Esophagus muscularis mucosa (tissue), 4 donors: Measurements from ENCODE around the gene CPNE7. TPM values are rescaled to one million over a fixed set of nuclear protein-coding genes. Genes with fewer than 3 reads are reported as not detected.

Experiments
- DNase-seq: peaks from one replicate; pipeline ENCODE4 v3.0.0-alpha.2; 2017; ENCODE audit errors: extremely low spot score
- H3K27ac ChIP-seq, 4 donors: fragments of 200-600 bp; sonication (generic); replicated peaks in 1 of 4; 1 replicate in 3 of 4; 2 replicates in 1 of 4; pipeline ENCODE4 v1.5.1; 2016 to 2019; ENCODE audit warnings: mild to moderate bottlenecking in 1 of 4
- H3K27me3 ChIP-seq, 4 donors: fragments of 200-600 bp; sonication (generic); one replicate each; pipeline versions ENCODE4 v1.5.1 to v1.6.0; 2016 to 2019
- H3K36me3 ChIP-seq, 4 donors: fragments of 200-600 bp; sonication (generic); one replicate each; pipeline ENCODE4 v1.5.1; 2016 to 2019
- H3K4me1 ChIP-seq, 4 donors: fragments of 200-600 bp; sonication (generic); one replicate each; pipeline ENCODE4 v1.5.1; 2016 to 2019
- H3K4me3 ChIP-seq, 4 donors: fragments of 200-600 bp; sonication (generic); 1 replicate in 2 of 4; 2 replicates in 2 of 4; pipeline ENCODE4 v1.5.1; 2016 to 2019; ENCODE audit warnings: mild to moderate bottlenecking in 4 of 4, moderate library complexity in 1 of 4
- H3K9me3 ChIP-seq, 4 donors: fragments of 200-600 bp; sonication (generic); 1 replicate in 3 of 4; 2 replicates in 1 of 4; pipeline ENCODE4 v1.5.1; 2016 to 2019
- EP300 ChIP-seq: sonication (generic); formaldehyde crosslinking; IDR thresholded peaks from one replicate; pipeline ENCODE4 v1.6.1; 2017; ENCODE audit warnings: antibody characterized with exemption
- POLR2A ChIP-seq: fragments of 450-650 bp; IDR thresholded peaks from one replicate; pipeline ENCODE4 v1.6.1; 2017; ENCODE audit warnings: antibody characterized with exemption, moderate library complexity, mild to moderate bottlenecking, low read depth
- POLR2AphosphoS5 ChIP-seq, 2 donors: sonication (generic); formaldehyde crosslinking; IDR thresholded peaks; one replicate each; pipeline ENCODE4 v1.6.1; 2017; ENCODE audit warnings: antibody characterized with exemption in 2 of 2
- WGBS: methylation state at CpG from one replicate; pipeline ENCODE4 v1.1.5; 2018; 5-methylcytosine and 5-hydroxymethylcytosine counted together
- intact Hi-C: fragments of 100-400 bp; cut with DNase I; formaldehyde crosslinking; loops from one replicate; pipeline ENCODE4 v1.15.1; 2023
- total RNA-seq, 4 donors: library from RNA; depleted of rRNA; stranded (reverse); fragments of >200 nt; gene quantifications; one replicate each; pipeline versions ENCODE4 v1.1.0 to v1.2.1, GENCODE V29; 2016
- TF ChIP-seq, protein P1 (sequence below), 3 experiments: fragments of 200-600 bp in 2 of 3; fragments of 450-650 bp in 1 of 3; sonication (generic) in 2 of 3; IDR thresholded peaks; one replicate each; pipeline ENCODE4 v1.5.1; 2017 to 2019; ENCODE audit warnings: antibody characterized with exemption in 3 of 3, mild to moderate bottlenecking in 2 of 3, moderate library complexity in 1 of 3

The CPNE7 gene
- total RNA-seq, 4 donors from 2014 or later, result 0.83 to 1.7 (median 1.4) TPM; not detected in 1

- no peak for TF ChIP-seq EP300
- TF ChIP-seq, protein P1, sequence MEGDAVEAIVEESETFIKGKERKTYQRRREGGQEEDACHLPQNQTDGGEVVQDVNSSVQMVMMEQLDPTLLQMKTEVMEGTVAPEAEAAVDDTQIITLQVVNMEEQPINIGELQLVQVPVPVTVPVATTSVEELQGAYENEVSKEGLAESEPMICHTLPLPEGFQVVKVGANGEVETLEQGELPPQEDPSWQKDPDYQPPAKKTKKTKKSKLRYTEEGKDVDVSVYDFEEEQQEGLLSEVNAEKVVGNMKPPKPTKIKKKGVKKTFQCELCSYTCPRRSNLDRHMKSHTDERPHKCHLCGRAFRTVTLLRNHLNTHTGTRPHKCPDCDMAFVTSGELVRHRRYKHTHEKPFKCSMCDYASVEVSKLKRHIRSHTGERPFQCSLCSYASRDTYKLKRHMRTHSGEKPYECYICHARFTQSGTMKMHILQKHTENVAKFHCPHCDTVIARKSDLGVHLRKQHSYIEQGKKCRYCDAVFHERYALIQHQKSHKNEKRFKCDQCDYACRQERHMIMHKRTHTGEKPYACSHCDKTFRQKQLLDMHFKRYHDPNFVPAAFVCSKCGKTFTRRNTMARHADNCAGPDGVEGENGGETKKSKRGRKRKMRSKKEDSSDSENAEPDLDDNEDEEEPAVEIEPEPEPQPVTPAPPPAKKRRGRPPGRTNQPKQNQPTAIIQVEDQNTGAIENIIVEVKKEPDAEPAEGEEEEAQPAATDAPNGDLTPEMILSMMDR (IDR thresholded peaks at IDR 0.05), result no peak
- no peak for TF ChIP-seq POLR2A
- TF ChIP-seq POLR2AphosphoS5 (IDR thresholded peaks at IDR 0.05), result no peak
- Histone ChIP-seq H3K4me3 (no peak overlapping the region), H3K4me1 (peaks cover 0 to 13% (median 10%) of the 10 kb centered on the region in 4 donors), H3K36me3 (peaks cover 53 to 85% (median 73%) of the 10 kb centered on the region in 4 donors), H3K27me3 (no peaks in the 10 kb centered on the region), H3K9me3 (no peaks in the 10 kb centered on the region), H3K27ac (no peak overlapping the region)
- WGBS, result 92% methylated on average over 11 of the region's 17 CpGs
- intact Hi-C loops, result no loop called here
- DNase-seq, result no peak
Observed at GRCh38 chr16:89545044-89545830, 30.3 kb upstream of the CPNE7 start.

- Histone ChIP-seq H3K36me3 (peaks cover 58 to 85% (median 80%) of the 10 kb centered on the region in 4 donors), H3K27ac (no peak overlapping the region), H3K4me3 (no peak overlapping the region), H3K9me3 (no peaks in the 10 kb centered on the region), H3K27me3 (no peaks in the 10 kb centered on the region), H3K4me1 (peaks cover 0 to 13% (median 10%) of the 10 kb centered on the region in 4 donors)
- no peak for DNase-seq
- no peak for TF ChIP-seq POLR2A
- TF ChIP-seq EP300, result no peak
- TF ChIP-seq POLR2AphosphoS5 (IDR thresholded peaks at IDR 0.05), result no peak
- TF ChIP-seq, protein P1 (IDR thresholded peaks at IDR 0.05), result no peak
- 96% methylated on average over 26 of the region's 26 CpGs for WGBS
- intact Hi-C loops, result no loop called here
Observed at GRCh38 chr16:89545831-89546574, 29.6 kb upstream of the CPNE7 start.

- peaks cover 0 to 8% (median 8%) of the 10 kb centered on the region in 4 donors for H3K4me1 ChIP-seq
- H3K36me3 ChIP-seq, result peaks cover 59 to 86% (median 84%) of the 10 kb centered on the region in 4 donors
- WGBS, result 93% methylated on average over 17 of the region's 19 CpGs
- no peak overlapping the region for H3K27ac ChIP-seq
- H3K9me3 ChIP-seq, result no peaks in the 10 kb centered on the region
- H3K4me3 ChIP-seq, result no peak overlapping the region
- no peak for DNase-seq
- TF ChIP-seq POLR2A (no peak), POLR2AphosphoS5 (IDR thresholded peaks at IDR 0.05) (no peak)
- intact Hi-C loops, result no loop called here
- no peaks in the 10 kb centered on the region for H3K27me3 ChIP-seq
Observed at GRCh38 chr16:89546781-89547180, 28.8 kb upstream of the CPNE7 start.

GRCh38 chr16:89547291-89547690, 28.3 kb upstream of the CPNE7 start:
- Histone ChIP-seq H3K27me3 (no peaks in the 10 kb centered on the region), H3K9me3 (no peaks in the 10 kb centered on the region), H3K36me3 (peaks cover 59 to 88% (median 86%) of the 10 kb centered on the region in 4 donors), H3K27ac (no peak overlapping the region), H3K4me1 (peaks cover 0 to 3% (median 3%) of the 10 kb centered on the region in 4 donors), H3K4me3 (no peak overlapping the region)
- 96% methylated on average over 17 of the region's 17 CpGs for WGBS
- intact Hi-C loops, result no loop called here
- TF ChIP-seq POLR2A (no peak), POLR2AphosphoS5 (IDR thresholded peaks at IDR 0.05) (no peak)
- TF ChIP-seq, protein P1 (IDR thresholded peaks at IDR 0.05), result no peak
- no peak for DNase-seq

- H3K27ac ChIP-seq, result no peak overlapping the region
Observed at GRCh38 chr16:89547860-89548259, 27.7 kb upstream of the CPNE7 start.

More at GRCh38 chr16:89547860-89548259, 27.7 kb upstream of the CPNE7 start:
- H3K27me3 ChIP-seq, result no peaks in the 10 kb centered on the region
- TF ChIP-seq POLR2AphosphoS5 (IDR thresholded peaks at IDR 0.05) (no peak), POLR2A (no peak), EP300 (no peak)
- TF ChIP-seq, protein P1 (IDR thresholded peaks at IDR 0.05), result no peak
- no peak for DNase-seq
- no peaks in the 10 kb centered on the region for H3K9me3 ChIP-seq
- H3K4me3 ChIP-seq, result no peak overlapping the region
- intact Hi-C loops, result no loop called here
- whole genome bisulfite sequencing, result 98% methylated on average over 20 of the region's 20 CpGs
- H3K4me1 ChIP-seq, result no peaks in the 10 kb centered on the region
- H3K36me3 ChIP-seq, result peaks cover 59 to 94% (median 92%) of the 10 kb centered on the region in 4 donors
